Skin epidermis (tissue), 12 donors: ENCODE data around the gene DEPDC1.
A peak's percentile ranks its signal among the peaks of the same experiment; 100 is the strongest.
"Not testable (repeated sequence)": the region's sequence is repeated elsewhere in the genome, so short reads cannot be mapped to it uniquely, and the experiment has no call there.

Experiments used
- H3K27ac ChIP-seq, 21 experiments: fragments of 200-600 bp; sonication (generic) in 11 of 21; one replicate each; pipeline ENCODE4 v1.5.0; 2020; ENCODE audit warnings: mild to moderate bottlenecking in 3 of 21, inconsistent platforms in 2 of 21, moderate library complexity in 2 of 21
- H3K4me3 ChIP-seq, 7 experiments: fragments of 200-600 bp; sonication (generic) in 2 of 7; one replicate each; pipeline ENCODE4 v1.5.0; 2020; ENCODE audit warnings: inconsistent platforms in 2 of 7, mild to moderate bottlenecking in 2 of 7, moderate library complexity in 1 of 7

Gene DEPDC1, protein sequence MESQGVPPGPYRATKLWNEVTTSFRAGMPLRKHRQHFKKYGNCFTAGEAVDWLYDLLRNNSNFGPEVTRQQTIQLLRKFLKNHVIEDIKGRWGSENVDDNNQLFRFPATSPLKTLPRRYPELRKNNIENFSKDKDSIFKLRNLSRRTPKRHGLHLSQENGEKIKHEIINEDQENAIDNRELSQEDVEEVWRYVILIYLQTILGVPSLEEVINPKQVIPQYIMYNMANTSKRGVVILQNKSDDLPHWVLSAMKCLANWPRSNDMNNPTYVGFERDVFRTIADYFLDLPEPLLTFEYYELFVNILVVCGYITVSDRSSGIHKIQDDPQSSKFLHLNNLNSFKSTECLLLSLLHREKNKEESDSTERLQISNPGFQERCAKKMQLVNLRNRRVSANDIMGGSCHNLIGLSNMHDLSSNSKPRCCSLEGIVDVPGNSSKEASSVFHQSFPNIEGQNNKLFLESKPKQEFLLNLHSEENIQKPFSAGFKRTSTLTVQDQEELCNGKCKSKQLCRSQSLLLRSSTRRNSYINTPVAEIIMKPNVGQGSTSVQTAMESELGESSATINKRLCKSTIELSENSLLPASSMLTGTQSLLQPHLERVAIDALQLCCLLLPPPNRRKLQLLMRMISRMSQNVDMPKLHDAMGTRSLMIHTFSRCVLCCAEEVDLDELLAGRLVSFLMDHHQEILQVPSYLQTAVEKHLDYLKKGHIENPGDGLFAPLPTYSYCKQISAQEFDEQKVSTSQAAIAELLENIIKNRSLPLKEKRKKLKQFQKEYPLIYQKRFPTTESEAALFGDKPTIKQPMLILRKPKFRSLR

DNA sequence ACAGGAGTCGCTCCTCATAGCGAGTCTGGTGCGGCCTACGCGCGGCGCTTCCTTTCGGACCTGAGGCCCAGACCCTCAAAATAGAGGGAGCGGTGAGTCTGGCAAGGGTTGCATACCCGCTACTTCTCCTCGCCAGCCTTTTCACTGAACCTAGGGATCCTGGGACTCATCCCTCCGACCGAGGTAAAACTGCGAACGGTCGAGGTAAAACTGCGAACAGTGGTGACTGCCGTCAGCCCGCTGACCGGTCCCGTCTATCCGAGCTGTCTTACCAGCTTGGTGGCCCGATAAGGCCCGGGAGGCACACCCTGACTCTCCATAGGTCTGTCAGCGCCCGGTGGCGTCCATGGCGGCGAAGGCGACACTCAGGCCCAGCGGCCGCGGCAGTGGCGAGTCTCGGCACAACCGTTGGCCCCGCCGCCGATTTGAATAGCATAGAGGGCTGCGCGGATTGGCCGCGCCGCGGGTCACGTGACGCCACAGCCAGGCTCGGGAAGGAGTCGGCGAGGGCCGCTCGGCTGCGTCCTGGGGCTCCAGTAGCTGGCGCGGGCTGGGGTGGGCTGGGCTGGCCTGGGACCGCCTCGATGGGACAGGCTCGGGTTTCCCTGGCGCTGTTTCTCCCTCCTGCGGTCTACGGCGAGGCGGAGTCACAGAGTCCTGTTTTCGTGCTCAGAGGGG, at the start of gene DEPDC1:
TSS of gene DEPDC1 (minus strand) at position 403 of the 678 bp plus-strand sequence. CDS start at position 320, 83 bp downstream.
- Histone ChIP-seq H3K27ac (peak within 1 kb of the TSS in 8 of 21 experiments; percentile 4 to 48 (median 30)), H3K4me3 (peak within 1 kb of the TSS; percentile 56 to 74 (median 68))

DNA sequence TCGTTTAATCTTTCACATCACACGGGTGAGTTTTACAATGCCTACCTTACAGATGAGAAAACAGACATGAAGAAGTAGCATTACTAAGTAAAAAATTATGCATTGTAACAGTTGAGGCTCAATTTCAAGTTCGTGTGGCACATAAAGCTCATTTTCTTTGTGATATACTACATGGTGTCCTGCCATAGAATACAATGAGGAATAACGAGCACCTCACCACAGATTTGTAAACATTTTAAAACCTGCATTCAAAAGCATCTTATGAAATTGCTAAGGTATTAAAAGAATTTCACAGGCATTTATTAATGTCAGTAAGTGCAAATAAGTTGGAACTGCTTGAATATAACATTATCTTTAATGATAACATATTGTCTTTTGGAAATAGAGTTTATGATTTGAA, 47.8 kb upstream of the DEPDC1 start:
- no peak overlapping the region for H3K4me3 ChIP-seq
- no peak overlapping the region for H3K27ac ChIP-seq

DNA sequence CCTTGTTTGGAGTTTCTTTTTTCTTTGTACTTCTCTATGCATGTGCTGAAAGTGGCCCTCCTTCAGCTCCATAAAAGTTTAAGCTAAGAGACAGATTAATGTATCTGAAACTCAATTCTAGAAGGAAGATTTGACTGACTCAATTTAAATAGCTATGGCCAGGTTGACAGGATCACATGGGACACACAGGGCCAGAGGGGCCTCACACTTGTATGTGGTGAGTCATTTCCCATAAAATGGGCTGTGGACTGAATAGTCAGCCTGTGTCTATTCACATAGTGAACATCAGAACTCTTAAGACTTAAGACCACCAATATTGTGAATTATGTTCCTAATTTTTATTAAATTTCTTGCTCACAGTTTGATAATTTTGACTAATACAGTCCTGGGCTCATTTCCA, 45.7 kb upstream of the DEPDC1 start:
- Histone ChIP-seq H3K4me3 (no peak overlapping the region), H3K27ac (no peak overlapping the region)

DNA sequence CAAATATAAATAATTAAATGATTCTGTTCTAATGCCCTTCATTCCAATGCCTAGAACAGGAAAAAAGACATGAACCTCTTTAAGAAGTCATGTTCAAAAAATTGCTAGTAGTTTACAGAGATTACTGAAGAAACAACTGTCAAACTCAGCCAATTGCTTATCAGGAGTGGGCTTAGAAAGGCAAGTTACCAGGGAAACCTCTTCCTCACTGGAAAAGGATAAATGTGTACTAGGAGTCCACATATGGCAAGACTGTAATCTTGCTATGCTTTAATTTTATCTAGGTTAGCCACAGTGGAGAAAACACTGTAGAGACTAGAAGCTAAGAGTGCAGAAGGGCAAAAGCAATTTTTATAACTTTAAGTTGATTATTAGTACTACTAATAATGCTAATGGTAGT, 42.1 kb upstream of the DEPDC1 start:
- Histone ChIP-seq H3K27ac (no peak overlapping the region), H3K4me3 (no peak overlapping the region)

DNA sequence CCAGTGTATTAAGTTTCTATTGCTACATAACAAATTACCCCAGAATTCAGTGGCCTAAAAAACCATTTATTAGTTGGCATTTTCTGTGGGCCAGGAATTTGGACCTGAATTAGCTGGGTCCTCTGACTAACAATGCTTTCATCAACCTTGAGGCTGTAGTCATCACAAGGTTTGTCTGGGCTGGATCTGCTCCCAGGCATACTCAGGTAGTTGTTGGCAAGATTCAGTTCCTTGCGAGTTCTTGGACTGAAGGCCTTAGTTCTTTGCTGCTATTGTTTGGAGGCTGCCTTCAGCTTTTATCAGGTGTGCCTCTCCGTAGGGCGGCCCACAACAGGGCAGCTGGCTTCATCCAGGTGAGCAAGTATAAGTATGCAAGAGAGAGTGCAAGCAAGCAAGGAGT, 31.4 kb upstream of the DEPDC1 start:
- no peak overlapping the region for H3K27ac ChIP-seq
- no peak overlapping the region for H3K4me3 ChIP-seq

DNA sequence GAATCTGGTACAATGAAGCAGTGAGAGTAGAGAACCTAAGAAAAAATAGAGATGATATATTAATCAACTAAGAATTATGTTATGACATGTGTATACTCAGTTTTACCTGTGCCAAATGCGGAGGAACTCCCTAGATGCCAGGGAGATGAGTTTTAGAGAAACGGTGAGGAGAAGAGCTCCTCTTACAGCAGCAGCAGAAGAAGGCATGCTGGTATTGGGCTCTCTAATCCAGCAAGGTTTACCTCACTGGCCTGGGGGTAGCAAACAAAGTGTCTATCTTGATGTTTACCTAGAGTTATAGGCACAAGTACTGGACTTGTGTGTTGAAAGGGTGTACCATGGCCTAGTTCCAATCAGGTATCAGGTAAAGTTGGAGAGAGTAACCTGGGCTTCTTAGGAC, 28.9 kb upstream of the DEPDC1 start:
- Histone ChIP-seq H3K27ac (no peak overlapping the region), H3K4me3 (no peak overlapping the region)

DNA sequence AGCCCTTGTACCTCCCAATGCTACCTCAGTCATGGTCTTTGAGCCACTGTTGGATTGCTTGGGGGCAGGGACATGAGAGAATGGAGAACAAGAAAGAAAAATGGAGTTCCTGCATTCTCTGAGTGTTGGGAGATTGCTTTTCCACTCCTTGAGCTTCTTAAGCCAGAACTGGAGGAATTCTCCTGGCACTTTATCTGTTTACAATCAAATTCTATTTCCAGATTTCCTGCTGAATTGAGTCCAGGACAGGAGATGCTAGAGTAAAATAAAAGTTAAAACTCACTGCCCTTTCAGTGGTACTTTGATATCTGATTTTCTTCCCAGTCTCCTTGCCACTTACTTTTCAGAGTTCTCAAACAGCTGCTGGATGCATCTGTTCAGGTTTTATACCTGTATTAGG, 24.4 kb upstream of the DEPDC1 start:
- Histone ChIP-seq H3K4me3 (no peak overlapping the region), H3K27ac (no peak overlapping the region)

DNA sequence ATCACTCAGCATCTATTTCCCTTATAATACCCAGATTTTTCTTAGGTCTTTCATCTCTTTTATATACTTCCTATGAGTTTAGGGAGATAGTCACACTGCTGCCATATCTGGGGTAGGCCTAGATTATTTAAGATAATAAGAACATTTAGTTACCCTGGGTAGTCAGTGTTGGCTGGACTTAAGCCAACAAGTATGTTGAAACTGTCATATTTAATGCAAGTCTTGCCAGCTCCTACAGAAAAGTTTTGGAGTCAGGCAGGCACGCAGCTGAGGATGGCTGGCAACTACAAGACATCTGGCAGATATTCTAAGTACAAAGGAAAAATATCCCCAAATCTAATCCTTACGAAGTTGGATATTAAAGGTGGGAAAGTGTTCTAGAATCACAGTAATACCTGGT, 19.2 kb upstream of the DEPDC1 start:
- H3K4me3 ChIP-seq: no peak overlapping the region
- H3K27ac ChIP-seq: no peak overlapping the region

DNA sequence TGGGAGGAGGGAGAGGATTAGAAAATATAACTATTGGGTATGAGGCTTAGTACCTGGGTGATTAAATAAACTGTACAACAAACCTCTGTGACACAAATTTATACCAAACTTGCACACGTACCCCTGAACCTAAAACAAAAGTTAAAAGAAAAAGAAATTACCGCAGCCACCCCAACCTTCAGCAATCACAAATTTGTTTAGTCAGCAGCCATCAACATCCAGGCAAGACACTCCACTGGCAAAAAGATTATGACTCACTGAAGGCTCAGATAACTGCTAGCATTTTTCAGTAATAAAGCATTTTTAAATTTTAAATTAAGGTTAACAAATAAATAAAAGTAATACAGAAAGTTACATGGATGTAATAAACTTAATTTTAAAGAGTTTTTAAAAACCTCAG, 14.4 kb upstream of the DEPDC1 start:
- H3K4me3 ChIP-seq: no peak overlapping the region
- H3K27ac ChIP-seq: no peak overlapping the region

DNA sequence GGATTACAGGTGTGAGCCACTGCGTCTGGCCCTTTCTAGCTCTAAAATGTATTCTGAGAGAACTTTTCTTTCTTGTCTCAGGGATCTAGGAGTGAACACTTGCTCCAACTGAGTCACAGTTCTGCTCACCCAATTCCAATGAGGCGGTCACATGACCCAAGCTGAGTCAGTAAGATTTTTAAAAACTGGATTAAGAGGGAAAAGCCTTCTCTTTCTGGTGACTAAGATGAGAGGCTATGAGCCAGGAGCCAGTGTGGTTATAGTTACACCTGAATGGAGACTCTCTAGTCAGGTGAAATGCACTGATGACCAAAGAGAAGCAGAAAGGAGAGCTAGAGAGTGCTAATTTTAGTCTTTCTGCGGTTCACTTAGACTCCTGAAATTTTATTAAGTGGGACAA, 9.5 kb upstream of the DEPDC1 start:
- H3K4me3 ChIP-seq: no peak overlapping the region
- no peak overlapping the region for H3K27ac ChIP-seq

DNA sequence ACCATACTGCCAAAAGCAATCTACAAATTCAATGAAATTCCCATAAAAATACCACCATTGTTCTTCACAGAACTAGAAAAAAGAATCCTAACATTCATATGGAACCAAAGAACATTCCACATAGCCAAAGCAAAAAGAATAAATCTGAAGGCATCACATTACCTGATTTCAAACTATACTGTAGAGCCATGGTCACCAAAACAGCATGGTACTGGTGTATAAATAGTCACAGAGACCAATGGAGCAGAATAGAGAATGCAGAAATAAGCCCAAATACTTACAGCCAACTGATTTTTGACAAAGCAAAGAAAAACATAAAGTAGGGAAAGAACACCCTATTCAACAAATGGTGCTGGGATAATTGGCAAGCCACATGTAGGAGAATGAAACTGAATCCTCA, 6.2 kb upstream of the DEPDC1 start:
- H3K27ac ChIP-seq: no peak overlapping the region
- no peak overlapping the region for H3K4me3 ChIP-seq

DNA sequence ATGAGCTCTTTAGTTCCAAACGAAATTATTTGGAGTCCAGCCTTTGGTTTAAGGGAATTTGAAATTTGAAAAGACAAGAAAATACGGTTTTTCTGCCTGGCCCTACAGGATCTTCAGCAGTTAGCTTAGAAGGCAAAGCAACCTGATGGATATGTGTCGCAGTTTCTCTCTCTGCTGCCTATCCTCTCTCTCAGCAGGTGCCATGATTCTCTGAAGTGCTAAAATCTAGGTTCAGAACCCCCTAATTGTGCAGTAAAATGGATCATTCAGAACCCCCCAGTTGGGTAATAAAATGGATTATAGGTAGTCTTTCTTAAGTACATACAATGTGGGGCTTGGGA, 446 bp upstream of the DEPDC1 start:
- Histone ChIP-seq H3K4me3 (peak overlapping the region; percentile 56 to 74 (median 68)), H3K27ac (peak overlapping the region in 4 of 21 experiments; percentile 4 to 43 (median 30))

DNA sequence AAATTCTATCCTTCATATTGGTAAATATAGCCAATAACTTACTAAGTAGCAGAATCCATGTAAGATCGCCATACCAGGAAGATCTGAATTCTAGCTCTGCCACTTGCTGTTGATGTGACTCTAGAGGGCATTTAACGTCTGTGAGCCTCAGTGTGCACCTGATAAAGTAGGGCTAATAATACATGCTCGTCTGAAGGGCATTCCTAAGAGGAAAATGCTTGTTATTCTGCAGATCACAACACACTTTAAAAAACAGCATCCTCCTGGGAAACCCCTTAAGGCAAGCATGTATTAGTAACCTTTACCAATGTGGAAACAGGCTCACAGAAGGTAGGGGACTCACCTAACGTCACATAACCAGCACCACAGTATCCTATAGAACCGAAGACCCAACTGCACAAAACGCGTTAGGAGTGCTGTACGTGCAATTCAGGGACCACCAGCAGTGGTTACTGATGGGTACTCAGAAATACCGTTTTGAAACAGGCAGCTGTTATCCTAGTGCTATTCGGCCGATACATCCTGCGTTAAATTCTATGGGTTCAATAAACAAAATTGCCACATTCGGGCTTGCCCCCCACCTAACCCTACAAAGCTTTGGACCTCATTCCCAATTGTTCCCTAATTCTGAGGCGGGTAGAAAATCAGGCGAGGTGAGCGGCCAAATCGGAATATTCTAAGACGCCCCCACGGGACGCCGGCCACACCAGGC, 758 bp downstream of the DEPDC1 start:
- H3K27ac ChIP-seq: peak overlapping the region in 6 of 21 experiments; percentile 4 to 48 (median 29)
- H3K4me3 ChIP-seq: peak overlapping the region; percentile 56 to 74 (median 68)

DNA sequence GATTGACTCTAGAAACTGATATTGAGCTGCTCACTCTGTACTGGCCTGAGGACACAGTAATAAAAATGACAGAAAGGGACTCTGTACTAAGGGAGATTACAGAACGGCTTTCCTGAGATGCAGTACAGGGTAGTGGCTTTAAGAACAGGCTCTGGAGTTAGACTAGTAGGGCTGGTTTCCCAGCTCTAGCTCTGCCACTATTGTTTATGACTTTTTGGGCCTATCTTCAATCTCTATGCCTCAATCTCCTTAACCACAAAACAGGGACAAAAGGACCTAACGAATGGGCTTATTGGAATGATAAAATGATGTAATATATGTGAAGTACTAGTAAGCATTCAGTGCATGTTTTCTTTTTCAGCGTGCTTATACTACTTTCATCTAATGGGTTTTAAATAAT, 1.4 kb downstream of the DEPDC1 start:
- Histone ChIP-seq H3K27ac (peak overlapping the region in 1 of 21 experiments; percentile 38), H3K4me3 (peak overlapping the region in 2 of 7 experiments; percentile 56 to 62)

DNA sequence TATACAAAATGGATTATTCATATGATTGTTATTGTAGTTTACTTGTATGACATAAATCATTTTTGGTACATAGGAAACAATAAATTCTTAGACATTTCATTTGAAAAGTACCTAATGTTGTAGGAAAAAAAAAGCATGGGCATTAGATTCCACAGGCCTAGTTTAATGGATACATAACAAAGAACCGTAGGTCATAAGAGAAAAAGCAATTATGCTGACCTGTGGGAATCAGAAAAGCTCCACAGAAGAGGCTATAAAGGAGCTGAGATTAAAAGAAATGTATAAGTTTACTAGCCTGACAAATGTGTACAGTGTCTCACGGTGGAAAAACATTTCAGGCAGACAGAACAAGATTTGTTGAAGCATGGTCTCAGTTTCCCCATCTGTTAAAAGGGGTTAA, 3.7 kb downstream of the DEPDC1 start:
- no peak overlapping the region for H3K27ac ChIP-seq
- H3K4me3 ChIP-seq: no peak overlapping the region

DNA sequence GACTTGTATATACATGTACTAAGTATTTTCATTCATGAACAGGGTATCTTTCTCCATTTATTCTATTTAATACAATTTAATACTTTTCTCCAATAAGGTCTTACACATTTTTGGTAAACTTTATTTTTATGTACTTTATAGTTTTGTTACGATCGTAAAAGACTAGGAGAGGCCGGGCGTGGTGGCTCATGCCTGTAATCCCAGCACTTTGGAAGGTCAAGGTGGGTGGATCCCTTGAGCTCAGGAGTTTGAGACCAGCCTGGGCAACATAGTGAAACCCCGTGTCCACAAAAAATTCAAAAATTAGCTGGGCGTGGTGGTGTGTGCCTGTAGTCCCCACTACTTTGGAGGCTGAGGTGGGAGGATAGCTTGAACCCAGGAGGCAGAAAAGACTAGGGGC, 4.6 kb downstream of the DEPDC1 start:
- not testable (repeated sequence) for H3K4me3 ChIP-seq, H3K27ac ChIP-seq

DNA sequence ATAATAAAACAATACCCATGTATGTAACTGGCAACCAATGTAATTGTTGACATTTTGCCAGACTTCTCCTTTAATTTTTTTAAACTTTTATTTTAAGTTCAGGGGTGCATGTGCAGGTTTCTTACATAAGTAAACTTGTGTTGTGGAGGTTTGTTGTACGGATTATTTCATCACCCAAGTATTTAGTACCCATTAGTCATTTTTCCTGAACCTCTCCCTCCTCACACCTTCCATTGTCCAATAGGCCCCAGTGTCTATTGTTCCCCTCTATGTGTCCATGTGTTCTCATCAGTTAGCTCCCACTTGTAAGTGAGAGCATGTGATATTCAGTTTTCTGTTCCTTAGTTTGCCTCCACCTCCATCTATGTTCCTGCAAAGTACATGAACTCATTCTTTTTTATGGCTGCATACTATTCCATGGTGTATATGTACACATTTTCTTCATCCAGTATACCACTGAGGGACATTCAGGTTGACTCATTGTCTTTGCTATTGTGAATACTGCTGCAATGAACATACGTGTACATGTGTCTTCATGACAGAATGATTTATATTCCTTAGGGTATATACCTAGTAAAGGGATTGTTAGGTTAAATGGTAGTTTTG, 6.7 kb downstream of the DEPDC1 start:
- Histone ChIP-seq H3K27ac (no peak overlapping the region), H3K4me3 (no peak overlapping the region)

DNA sequence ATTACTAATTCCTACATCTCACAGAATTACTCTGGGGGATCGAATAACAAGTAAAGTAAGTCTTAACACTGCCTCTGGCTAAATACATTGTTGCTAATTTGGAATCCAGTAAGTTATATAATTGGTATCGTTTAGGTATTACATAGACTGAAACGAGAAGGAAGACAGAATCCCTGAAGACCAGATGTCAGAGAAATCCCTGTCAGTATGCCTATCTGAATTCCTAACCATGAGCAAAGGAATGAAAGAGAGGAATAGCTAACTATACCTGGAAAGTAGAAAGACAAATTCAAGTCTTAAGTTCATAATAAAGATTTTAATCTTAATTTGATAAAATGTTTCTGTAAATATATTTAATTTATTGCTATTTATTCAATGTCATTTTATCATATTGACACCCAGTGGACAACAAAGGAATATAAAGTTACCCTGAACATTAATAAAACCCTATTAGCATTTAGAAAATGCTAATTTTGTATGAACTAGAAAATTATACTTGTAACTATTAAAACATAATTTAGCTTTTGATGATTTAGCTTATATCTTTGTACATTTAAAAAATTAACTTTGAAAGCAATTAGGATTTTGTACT, 11.4 kb downstream of the DEPDC1 start:
- no peak overlapping the region for H3K4me3 ChIP-seq
- no peak overlapping the region for H3K27ac ChIP-seq

DNA sequence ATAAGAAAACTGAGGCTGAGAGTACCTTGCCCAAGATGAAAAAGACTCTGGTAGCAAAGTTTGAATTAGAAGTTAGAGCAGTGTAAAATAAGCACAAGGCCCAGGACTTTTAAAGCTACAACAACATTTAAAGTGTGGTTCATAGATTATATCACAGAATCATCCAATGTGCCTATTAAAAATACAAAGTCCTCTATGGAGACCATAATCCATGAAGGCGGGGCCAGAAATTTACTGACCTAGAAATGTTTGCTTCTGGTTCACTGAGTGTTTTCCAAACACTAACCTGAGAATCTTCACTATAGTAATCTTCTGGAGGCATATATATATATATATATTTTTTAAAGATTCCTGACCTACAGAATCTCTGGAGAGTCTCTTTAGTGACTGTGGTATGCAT, 12.3 kb downstream of the DEPDC1 start:
- no peak overlapping the region for H3K27ac ChIP-seq
- no peak overlapping the region for H3K4me3 ChIP-seq
